NCI-H2227 (cell line): Measurements from ENCODE around the gene PRKCQ.

Experiments
- DNase-seq: peaks from one replicate; lab custom pipeline; 2025; ENCODE audit not compliant: unreplicated experiment; lab: John Stamatoyannopoulos, UW

Gene PRKCQ

DNA sequence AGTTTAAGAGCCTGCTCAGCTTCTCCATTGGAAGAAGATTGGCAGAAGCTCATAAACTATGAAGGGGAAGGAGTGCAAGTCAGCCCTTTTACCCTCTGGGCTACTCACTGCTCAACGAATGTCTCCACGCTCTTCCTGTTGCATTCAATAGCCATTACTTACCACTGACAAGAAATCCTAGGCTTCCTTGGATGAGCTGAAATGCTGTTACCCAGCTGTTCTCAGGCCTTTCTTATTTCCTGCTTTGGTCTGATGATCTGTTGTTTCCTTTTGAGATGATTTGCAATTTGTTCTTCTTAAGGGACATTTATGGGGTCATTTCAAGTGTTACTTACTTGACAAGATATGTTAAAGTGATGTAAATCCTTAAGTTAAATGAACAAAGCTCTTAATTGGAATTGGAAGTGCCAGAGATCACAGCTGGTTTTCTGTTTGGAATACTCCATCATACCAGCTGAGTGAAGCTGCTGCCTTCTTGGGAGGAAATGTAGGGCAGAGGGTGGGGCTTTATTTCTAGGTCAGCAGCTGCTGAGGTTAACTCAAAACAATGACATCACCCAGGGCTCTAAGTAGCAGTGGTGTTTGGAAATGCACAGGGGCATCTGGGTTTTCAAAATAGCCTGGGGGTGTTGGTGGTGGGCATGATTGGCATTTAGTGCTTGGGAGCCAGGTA lies 170.0 kb downstream of the PRKCQ start:
- DNase-seq: no peak

DNA sequence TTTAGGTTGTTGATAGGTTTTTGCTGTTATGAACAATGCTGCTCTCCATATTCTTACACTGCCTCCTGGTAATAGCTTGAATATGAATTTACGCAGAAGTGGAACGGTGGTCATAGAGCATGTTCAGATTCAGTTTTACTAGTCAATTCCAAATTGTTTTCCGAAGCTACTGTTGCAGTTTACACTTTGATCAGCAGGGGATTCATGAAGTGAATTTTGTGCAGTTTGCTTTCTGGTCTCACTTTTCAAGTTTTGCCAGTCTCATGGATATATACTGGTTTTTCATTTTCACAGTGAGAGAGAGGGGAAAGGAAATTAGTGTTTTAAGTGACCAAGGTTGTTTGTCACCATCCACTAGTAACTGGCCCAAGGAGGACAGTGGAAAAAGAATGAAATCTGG lies 171.3 kb downstream of the PRKCQ start:
- DNase-seq: no peak

DNA sequence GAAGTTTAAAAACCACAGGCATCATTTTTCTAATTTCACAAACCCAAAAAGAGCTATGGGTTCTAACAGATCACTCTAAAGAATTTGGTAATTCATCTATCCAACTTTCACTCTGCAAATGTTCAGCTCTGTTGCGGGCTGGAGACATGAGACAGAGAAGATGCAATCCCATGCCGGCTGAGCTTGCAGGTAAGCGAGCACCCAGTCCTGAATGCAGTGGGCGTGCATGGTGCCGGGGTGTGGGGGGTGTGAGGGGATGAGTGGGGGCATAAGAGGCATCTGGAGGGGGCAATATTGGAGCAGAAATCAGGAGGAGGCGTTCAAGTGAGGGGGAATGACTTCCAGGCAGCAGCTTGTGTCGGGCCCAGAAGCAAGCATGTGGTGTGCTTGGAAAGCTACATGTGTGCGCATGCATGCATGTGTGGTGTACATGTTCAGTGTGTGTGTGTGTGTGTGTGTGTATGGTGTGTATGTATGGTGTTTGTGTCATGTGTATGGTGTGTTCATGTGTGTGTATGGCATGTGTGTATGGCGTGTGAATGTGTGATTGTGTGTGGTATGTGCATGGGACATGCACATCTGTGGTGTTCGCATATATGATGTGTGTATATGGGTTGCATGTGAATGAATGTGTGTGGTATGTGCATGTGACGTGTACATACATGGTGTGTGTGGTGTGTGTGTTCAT lies 172.9 kb downstream of the PRKCQ start:
- no peak for DNase-seq

DNA sequence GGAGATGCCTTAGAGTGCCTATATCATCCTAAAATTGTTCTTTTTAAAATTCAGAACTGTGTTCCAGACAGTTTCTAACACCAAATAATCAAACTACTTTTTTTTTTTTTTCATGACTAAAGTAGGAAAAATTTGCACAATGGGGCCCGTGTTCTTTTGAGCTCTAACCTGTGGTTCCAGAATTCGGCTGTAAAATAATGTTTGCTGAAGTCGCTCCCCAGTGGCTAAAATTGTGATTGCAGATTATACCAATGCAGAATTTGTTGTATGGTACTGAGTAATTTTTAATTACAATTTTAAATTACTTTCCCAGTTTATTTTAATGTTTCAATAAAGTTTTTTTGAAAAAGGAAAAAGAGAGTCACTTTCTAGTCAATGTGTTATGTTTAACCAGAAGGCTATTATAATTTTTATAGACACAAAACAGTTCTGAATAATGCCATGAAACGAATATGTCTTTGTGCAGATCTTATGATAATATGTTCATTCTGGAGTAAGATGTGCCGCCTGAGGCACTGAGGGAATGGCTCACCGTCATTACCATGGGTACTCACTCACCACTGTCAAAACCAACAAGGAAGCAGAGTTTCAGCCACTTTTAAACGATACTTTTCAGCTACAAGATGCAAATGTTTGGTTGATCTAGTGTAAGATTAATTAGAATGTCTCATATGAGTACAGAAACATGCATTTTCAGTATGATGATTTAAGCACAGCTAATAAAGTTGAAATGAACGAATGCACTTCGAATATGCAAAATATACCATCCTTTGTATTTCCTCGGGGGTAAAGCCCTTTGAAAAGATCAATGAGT lies 173.6 kb downstream of the PRKCQ start:
- peak; percentile 1 for DNase-seq

DNA sequence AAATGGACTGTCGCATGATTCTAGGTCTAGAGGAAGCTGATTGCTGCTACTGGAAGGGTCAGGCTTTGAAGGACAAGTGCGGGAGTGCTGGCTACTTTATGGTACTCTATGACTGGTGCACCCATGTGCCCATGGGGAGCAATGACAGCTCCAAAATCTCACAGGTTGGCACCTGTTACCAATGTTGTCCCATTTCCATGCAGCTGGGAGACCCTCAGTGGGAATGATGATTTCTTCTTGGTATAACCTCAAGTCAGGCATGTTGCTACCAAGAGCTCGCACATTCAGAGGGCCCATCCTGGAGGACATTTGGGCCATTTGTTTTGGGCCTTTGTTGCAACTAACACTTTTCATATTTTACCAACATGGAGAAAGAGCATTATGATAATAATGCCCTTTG lies 174.4 kb downstream of the PRKCQ start:
- DNase-seq: no peak

DNA sequence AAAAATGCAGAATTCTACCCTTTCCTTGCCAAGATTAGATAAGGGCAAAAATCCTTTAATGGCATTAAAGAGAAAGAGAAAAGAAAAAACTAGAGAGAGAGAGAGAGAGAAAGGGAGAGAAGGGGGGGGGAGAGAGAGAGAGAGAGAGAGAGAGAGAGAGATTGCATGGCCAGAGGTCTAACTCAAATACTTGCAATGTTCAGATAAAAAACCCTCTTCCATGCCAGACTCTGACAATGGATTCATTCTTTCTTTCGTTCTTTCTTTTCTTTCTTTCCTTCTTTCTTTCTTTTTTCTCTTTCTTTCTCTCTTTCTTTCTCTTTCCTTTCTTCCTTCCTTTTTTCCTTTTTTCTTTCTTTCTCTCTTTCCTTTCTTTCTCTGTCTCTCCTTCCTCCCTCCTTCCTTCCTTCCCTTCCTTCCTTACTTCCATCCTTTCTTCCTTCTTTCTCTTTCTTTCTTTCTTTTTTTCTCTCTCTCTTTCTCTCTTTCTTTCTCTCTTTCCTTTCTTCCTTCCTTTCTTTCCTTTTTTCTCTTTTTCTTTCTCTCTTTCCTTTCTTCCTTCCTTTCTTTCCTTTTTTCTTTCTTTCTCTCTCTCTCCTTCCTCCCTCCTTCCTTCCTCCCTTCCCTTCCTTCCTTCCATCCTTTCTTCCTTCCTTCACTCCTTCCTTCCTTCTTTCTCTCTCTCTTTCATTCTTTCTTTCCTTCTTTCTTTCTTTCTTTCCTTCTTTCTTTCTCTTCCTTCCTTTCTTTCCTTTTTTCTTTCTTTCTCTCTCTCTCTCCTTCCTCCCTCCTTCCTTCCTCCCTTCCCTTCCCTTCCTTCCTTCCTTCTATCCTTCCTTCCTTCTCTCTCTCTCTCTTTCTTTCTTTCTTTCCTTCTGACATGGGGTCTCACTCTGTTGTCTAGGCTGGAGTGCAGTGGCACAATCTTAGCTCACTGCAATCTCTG lies 175.7 kb downstream of the PRKCQ start:
- DNase-seq: no peak

DNA sequence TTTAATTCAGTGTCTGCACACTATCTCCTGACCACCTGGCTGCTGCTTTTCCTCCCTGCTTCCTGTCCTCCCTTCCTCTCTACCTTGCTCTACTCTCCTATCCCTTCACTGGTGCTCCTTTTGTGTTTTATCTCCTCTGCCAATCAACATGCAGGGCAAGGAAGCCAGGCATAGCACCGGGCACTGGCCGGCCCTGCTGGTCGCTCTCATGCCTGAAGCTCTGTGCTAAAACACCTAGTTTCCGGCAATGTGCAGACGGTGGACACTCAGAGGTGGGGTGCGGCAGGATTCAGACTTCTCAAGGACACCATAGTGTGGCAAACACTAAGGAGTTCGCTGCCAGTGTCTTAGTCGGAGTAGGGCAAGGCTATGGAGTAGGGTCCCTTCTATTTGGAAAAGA lies 177.1 kb downstream of the PRKCQ start:
- DNase-seq: no peak

DNA sequence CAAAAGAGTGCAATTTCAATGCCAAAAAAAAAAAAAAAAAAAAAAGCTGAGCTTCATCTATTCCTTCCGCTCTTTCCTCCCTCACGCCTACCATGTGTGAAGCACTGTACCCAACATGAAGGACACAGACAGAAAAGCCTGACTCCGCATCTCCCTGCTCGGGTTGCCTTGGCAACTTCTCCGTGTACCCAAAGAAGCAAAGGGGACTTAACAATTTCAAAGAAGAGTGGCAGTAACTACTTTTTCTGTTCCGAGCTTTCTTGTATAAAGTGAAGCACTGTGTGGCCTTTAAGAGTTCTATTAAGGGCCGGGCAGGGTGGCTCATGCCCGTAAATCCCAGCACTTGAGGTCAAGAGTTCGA lies 177.7 kb downstream of the PRKCQ start:
- DNase-seq: peak; percentile 1

DNA sequence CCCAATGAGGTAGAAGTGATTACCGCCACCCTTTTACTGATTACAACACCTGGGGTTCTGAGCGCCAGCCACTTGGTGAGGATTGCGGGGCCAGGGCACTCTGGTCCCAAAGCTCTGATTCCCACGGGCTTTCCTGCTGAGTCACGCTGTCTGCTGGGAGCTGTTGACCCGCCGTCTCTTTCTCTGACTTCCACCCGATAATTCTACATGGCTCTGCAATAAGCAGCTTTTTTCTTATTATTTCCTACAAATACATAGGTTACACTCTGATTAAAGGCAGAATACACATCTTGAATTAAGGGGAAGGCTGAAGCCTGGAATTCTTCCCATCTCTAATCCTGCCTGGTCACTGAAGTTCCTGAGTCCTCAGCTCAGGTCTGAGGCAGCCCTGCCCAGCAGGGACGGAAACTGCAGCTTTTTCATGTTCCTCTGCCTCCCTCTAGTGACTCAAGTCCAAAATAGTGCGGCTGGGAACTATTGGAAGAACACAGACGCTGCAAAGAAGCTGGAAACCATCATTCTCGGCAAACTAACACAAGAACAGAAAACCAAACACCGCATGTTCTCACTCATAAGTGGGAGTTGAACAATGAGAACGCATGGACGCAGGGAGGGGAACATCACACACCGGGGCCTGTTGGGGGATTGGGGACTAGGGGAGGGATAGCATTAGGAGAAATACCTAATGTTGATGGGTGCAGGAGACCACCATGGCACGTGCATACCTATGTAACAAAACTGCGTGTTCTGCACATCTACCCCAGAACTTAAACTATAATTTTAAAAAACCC lies 178.3 kb downstream of the PRKCQ start:
- peak; percentile 82 for DNase-seq

DNA sequence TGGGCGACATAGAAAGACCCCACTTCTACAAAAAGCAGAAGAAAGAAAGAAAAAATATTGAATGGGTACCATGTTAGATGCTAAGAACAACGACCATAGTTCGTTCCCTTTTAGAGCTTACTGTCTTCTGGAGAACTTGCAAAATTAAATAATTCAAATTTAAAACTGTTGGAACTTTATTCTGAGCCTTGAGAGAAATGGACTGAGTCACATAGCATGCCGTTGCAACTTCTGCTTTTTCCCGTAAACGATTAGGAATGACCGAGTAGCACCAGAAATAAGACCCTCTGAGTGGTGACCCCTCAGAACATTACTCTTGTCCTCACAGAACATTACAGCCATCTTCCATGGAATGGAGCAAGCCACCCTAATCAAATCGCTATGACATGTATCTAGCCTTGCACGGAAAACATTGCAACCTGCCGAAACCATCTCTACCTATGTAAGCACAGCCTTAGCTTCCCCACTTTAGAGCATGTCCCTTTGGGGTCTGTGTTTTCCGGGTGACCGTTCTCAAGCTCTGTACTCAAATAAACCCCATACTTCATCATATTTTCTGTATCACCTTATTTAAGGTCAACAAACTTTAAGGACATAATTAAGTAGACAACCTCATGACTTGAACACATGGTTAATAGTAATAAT lies 179.1 kb downstream of the PRKCQ start:
- no peak for DNase-seq

DNA sequence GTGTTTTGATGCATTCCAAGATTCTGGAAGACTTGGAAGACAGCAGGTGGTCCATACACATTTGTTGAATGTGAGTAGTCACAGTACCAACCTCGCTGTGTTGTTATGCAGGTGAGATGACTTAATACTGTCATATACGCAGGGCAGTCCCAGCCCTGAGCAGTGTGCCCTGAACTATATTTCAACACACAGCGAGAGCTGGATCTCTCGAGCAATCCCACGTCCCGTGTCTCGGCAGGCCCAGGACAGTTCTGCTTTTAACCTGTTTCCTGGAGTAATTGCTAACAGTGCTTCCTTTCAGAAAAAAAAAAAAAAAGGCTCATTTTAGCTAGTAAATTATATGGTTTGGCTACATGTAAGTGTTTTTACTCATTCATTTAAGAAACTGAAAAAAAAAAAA lies 179.7 kb downstream of the PRKCQ start:
- DNase-seq: peak; percentile 16

DNA sequence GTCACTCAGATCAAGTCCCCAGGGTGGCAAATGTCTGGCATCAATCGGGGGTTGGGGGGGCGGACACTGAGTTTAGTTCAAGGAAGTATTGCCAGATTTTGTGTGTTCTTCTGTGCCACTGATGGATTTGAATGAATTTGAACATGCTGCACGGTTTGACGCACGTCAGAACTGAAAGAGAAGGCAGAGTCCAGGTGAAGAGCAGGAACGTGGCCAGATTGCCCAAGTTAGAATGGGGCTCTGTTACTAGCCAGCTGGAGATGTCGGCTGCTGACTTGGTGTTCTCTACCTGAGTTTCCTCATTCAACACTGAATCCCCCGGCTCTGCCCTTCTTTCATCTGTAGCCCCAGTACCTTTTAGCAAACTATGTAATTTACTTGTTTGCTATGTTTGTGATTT lies 180.2 kb downstream of the PRKCQ start:
- no peak for DNase-seq

DNA sequence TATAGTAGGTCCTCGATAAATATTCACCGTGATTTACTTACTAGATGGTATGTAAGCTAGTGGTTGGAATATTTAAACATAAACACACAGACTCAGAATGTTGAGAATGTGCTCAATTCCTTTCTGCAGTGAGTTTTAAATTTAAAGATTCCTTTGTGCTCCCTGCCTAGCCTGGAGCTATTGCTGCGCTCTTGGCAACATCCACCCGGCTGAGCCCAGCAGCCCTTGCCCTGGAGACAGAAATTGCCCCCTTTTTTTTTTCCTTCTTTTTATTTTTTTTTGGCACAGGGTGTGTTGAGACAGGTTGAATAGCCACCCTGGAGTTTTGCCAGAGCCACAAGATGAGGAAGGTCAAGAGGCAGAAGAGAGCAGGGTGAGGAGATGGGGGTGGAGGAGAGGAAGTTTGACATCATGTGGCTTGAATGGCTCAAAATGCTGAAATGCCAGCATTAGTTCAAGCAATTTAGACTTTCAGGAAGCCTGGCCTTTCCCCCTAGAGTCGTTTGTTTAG lies 180.8 kb downstream of the PRKCQ start:
- peak; percentile 3 for DNase-seq

DNA sequence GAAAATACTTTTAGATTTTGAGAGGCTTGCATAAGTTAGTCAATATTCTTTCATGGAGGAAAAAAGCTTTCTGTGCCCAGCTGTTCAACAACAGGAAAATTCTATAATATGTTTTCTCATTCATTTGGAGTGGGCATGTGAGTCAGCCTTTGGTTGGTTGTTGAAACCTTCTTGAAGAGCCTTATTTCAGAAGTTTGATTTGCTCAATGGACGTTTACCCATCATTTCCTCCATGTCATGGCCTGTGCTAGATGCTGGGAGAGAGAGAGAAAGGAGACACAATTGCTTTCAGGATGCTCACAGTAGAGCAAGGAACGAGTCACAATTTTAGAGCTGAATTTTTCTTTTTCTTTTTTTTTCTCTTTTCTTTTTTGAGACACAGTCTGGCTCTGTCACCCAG lies 181.7 kb downstream of the PRKCQ start:
- no peak for DNase-seq

DNA sequence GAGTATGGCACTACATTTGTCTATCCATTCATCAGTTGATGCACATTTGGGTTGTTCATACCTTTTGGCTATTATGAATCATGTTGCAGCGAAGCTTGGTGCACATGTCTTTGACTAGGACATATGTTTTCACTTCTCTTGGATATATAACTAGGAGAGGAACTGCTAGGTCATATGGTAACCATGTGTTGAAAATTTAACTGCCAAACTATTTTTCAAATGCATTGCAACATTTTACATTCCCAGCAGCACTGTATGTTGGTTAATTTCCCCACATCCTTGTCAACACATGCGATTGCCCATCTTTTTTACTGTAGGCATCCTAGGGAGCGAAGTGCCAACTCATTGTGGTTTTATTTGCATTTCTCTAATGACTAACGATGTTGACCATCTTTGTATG lies 183.4 kb downstream of the PRKCQ start:
- no peak for DNase-seq

DNA sequence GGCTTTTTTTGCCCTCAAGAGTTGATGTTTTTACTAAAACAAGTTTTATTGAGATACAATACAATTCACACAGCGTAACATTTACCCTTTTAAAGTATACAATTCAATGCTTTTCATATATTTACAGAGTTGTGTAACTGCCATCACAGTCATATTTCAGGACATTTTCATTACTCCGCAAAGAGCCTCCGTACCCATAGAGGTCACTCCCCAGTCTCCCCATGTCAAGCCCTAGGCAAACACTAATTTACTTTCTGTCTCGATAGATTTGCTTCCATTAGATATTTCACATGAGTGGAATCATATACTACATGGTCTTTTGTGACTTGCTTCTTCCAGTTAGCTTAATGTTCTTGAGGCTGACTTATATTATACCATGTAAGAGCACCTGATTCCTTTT lies 183.8 kb downstream of the PRKCQ start:
- no peak for DNase-seq

DNA sequence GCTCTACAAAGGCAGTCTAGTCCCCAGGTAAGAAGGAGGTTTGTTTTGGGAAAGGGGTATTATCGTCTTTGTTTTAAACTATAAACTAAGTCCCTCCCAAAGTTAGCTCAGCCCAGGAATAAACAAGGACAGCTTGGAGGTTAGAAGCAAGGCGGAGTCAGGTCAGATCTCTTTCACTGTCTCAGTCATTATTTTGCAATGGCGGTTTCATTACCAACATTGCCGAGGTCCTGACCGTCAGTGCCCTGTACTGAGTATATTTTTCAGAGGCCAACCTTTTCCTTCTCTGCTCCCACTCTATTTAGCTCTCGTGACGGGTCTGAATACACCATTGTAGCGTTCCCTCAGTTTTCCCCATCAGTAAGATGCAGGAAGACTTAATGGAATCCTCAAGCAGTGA lies 184.5 kb downstream of the PRKCQ start:
- no peak for DNase-seq

DNA sequence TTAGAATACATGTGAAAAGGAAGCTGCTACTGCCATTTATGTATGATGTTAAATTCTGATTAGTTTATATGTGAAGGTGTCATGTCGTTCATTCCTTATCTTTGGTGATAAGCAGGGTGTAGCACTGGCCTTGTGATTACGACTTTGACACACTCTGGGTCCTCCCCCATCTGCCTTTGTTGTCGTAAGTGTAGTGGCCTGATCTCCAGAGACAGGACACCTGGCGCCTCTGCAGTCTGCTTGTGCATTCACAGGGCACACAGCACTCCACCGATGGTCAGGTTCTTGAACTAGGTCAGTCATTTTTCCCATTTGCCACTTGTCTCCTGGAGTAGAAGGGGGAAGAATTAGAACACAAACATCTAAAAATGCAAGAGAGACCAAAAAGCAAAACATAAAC lies 186.0 kb downstream of the PRKCQ start:
- DNase-seq: no peak

DNA sequence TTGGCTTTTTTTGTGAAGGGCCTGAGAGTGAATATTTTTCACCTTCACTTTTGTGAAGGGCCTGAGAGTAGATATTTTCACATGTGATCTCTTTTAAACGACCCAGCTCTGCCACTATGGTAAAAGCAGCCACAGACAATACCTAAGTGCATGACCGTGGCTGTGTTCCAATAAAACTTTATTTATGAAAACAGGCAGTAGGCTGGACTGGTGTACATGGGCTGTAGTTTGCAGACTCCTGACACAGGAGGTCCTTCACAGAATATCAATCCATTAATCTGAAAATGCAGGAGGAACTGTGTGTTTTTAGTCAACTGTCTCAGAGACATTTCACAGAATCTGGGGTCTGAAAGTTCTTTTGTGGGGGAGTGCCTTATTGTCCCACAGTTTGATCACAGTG lies 186.9 kb downstream of the PRKCQ start:
- no peak for DNase-seq
